AG04449 (cell line): ENCODE results near the gene COMTD1.

Experiments used
- CTCF ChIA-PET: fragments of 350-600 bp; formaldehyde crosslinking; extraction: SDS; loops from one replicate; lab custom pipeline; 2021; ENCODE audit warnings: antibody characterized with exemption; lab: Yijun Ruan, JAX
- POLR2A ChIA-PET: fragments of 400-600, 350-600 bp; formaldehyde crosslinking; extraction: SDS; loops from one replicate; lab custom pipeline; 2020; ENCODE audit warnings: antibody characterized with exemption, inconsistent platforms; lab: Yijun Ruan, JAX
- DNase-seq: peaks from one replicate; pipeline ENCODE4 v3.0.0-alpha.2; 2010; ENCODE audit warnings: low read depth, low spot score
- H3K4me3 ChIP-seq: 2 replicates; pipeline ENCODE4 v1.5.1; 2011; ENCODE audit warnings: low read depth, mild to moderate bottlenecking, control low read depth, low read length
- TF ChIP-seq, protein P1 (sequence below): IDR thresholded peaks from one replicate; pipeline ENCODE4 v1.5.1; 2011; ENCODE audit warnings: mild to moderate bottlenecking, moderate library complexity, low read length, control low read depth, inconsistent platforms; ENCODE audit not compliant: insufficient read depth; ENCODE audit errors: missing control alignments

COMTD1 gene

DNA sequence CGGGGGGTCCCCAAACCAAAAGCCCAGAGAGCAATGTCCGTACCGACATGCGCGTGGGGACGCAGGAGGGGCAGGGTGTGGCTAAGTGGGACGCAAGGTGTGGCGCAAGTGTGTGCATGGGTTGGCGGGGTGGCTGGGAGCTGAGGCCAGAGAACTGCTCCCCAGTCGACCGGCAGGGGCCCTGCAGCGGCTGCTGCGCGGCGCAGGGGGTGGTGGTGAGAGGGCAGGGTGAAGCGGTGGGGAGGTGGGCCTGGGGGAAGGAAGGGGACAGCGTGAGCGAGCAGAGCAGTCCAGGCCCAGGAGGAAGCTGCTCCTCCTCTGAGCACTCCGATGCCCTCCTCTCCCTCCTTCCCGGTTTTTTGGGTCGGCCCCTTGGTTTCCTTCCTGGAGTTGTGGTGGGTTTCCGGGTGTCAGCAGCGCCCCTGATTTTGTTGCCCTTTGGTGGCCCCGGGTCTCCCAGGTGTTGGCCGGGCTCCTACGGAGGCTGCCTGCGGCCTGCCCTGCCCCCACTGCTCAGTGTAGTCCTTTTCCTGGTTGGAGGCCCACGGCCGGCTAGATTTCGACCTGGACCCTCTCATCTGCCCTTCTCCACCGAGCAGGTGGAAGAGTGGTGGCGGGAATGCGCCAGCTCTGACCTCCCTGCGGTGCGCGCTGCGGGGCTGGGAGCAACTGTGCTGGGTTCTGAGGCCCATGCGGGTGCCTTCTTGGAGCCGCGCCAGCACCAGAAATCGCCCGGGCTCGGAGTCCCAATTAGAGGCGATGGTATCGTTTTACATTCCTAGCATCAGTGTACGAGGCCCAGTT is 40.5 kb upstream of the COMTD1 start:
- ChIA-PET CTCF (no interaction called here), POLR2A (no interaction called here)

DNA sequence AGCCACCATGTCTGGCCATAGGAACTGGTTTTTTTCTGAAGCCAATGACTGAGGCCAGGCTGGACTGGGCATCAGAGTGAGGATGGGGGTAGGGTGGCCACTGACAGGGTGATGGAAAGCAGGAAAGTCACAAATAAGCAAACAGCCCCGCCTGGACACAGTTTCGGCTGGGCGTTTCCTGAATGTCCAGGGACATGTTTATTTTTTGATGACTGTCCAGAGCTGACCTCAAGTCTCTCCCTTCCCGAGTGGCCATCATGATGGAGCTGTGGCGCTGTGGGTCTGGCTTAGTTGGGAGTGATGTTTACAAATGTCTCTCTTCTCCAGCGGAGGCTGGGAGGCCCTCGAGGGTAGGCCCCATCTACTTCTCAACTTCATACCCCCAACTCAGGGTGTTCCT is 37.1 kb upstream of the COMTD1 start:
- TF ChIP-seq, protein P1, sequence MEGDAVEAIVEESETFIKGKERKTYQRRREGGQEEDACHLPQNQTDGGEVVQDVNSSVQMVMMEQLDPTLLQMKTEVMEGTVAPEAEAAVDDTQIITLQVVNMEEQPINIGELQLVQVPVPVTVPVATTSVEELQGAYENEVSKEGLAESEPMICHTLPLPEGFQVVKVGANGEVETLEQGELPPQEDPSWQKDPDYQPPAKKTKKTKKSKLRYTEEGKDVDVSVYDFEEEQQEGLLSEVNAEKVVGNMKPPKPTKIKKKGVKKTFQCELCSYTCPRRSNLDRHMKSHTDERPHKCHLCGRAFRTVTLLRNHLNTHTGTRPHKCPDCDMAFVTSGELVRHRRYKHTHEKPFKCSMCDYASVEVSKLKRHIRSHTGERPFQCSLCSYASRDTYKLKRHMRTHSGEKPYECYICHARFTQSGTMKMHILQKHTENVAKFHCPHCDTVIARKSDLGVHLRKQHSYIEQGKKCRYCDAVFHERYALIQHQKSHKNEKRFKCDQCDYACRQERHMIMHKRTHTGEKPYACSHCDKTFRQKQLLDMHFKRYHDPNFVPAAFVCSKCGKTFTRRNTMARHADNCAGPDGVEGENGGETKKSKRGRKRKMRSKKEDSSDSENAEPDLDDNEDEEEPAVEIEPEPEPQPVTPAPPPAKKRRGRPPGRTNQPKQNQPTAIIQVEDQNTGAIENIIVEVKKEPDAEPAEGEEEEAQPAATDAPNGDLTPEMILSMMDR = no peak
- no peak overlapping the region for H3K4me3 ChIP-seq
- ChIA-PET POLR2A (no interaction called here), CTCF (no interaction called here)
- DNase-seq = no peak

More for the DNA sequence above, 40.5 kb upstream of the COMTD1 start:
- DNase-seq = no peak
- TF ChIP-seq, protein P1 = no peak
- no peak overlapping the region for H3K4me3 ChIP-seq

DNA sequence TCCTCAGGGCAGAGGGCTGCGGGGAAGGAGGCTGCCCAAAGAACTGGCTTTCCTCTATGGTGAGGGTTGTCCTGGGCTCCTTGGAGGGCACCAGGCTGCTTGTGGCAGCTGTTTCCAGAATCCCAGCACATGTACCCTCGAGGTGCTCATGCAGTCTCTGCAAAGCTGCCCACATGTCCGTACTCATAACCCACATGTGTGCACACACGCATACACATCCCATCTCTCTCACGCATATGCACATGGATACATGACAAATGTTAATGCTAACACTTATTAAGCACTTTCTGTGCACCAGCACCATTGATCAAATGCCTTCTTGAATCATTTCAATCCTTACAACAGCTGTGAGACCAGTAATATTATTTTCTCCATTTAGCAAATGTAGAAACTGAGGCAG is 36.3 kb upstream of the COMTD1 start:
- ChIA-PET POLR2A (interaction anchor here (0.6 kb wide), 1 partner anchor 24 kb away, joined by 3 read pairs; no protein-coding TSS in a partner anchor), CTCF (no interaction called here)
- TF ChIP-seq, protein P1 = no peak

DNA sequence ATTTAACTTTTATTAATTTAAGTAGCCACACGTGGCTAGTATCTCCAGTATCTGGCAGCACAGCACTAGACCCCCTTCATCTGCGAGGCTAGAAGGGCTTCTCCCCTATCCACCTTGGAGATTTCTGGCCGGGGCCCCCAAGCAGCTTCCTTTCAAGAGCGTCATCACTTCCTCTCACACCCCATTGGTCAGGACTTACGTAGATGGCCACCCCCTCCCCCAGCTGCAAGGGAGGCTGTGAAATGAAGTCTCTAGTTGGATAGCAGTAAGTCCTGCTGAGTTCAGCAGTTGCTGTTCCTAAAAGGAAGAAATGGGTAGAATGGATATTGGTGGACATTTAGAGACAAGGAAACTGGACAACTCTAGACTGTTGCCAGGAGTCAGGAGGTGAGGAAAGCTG is 33.8 kb upstream of the COMTD1 start:
- TF ChIP-seq, protein P1 = no peak
- CTCF ChIA-PET = interaction anchor here (1.2 to 1.4 kb wide), 2 partner anchors 11 to 126 kb away, joined by 3 to 4 read pairs; no protein-coding TSS in a partner anchor
- POLR2A ChIA-PET = no interaction called here

More for the DNA sequence above, 36.3 kb upstream of the COMTD1 start:
- DNase-seq = no peak
- H3K4me3 ChIP-seq = no peak overlapping the region

DNA sequence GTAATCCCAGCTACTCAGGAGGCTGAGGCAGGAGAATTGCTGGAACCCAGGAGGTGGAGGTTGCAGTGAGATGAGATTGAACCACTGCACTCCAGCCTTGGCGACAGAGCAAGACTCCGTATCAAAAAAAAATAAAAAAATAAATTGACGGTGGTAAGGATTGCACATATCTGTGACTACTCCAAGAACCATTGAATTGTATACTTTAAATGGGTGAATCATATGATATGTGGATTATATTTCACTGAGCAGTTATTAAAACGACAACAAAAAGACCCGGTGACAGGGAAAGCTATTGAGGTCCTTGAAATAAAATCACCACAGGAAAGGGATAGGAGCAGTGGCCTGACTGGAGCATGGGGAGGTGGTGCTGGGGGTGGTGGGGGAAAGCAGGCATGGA is 31.2 kb upstream of the COMTD1 start:
- no peak overlapping the region for H3K4me3 ChIP-seq
- TF ChIP-seq, protein P1 = no peak
- CTCF ChIA-PET = interaction anchor here (0.7 to 1.2 kb wide), 3 partner anchors 10 to 30 kb away, joined by 3 to 4 read pairs (median 3); no protein-coding TSS in a partner anchor
- POLR2A ChIA-PET = no interaction called here
- no peak for DNase-seq

More for the DNA sequence above, 33.8 kb upstream of the COMTD1 start:
- H3K4me3 ChIP-seq = no peak overlapping the region
- no peak for DNase-seq

DNA sequence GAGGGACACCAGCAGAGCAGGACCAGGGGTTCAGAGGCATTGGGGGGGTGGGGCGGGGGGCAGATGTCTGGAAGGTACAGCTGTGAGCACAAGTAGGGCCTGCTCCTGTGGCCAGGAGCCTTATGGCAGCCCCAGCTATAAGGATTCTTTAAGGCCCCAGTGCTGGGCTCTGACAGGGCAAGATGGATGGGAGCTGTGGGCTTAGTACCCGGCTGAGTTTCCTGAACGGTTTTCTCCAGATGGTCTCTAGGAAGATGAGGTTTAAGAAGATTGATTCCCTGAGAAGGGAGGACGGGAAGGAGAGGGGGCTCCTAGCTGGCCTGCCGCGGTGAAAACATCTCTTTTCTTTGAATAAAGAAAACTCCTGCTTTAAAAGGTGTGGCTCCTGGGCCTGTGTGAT is 30.1 kb upstream of the COMTD1 start:
- TF ChIP-seq, protein P1 = no peak
- H3K4me3 ChIP-seq = no peak overlapping the region
- DNase-seq = no peak
- ChIA-PET CTCF (interaction anchor here (1.0 kb wide), 1 partner anchor 11 kb away, joined by 4 read pairs; no protein-coding TSS in a partner anchor), POLR2A (no interaction called here)
